Caco-2 (cell line): ENCODE results near the gene LRRC27. TPM values are rescaled to one million over a fixed set of nuclear protein-coding genes. Genes with fewer than 3 reads are reported as not detected.

Experiments
- BruUV-seq: library from RNA; stranded (reverse); fragments of 400-500 nt; replicated peaks from 2 replicates; lab custom pipeline; 2021; lab: Mats Ljungman, UMichigan
- CTCF ChIA-PET: fragments of 300-600 bp; sonication (Branson Sonifier 250); formaldehyde crosslinking; loops from one replicate; lab custom pipeline; 2022; ENCODE audit warnings: antibody characterized with exemption; lab: Charles Lee
- POLR2A ChIA-PET: fragments of 300-600 bp; sonication (Branson Sonifier 250); formaldehyde crosslinking; loops from one replicate; lab custom pipeline; 2022; ENCODE audit warnings: antibody characterized with exemption; lab: Charles Lee
- DNase-seq, 2 experiments: peaks; one replicate each; pipeline versions ENCODE4 v3.0.0 to v3.0.0-alpha.2; 2020 to 2022
- H3K27me3 ChIP-seq: replicated peaks from 2 replicates; pipeline ENCODE4 v1.6.0; 2011; ENCODE audit warnings: low read length; ENCODE audit not compliant: control insufficient read depth, insufficient read depth
- H3K36me3 ChIP-seq: 2 replicates; pipeline ENCODE4 v1.5.1; 2011; ENCODE audit warnings: low read length; ENCODE audit not compliant: control insufficient read depth, insufficient read depth
- H3K4me1 ChIP-seq: fragments of 250-450 bp; sonication (Bioruptor Pico); 2 replicates; pipeline ENCODE4 v1.5.1; 2020; ENCODE audit warnings: mild to moderate bottlenecking
- H3K4me3 ChIP-seq: 2 replicates; pipeline ENCODE4 v1.5.1; 2011; ENCODE audit warnings: low read depth, mild to moderate bottlenecking, control low read depth, low read length
- H3K9me3 ChIP-seq: fragments of 250-450 bp; sonication (Bioruptor Pico); 2 replicates; pipeline ENCODE4 v1.5.1; 2020; ENCODE audit warnings: mild to moderate bottlenecking, moderate library complexity
- H3K27ac Mint-ChIP-seq: one replicate; pipeline ENCODE4 v1.8.0; 2022; ENCODE audit warnings: mixed read lengths; ENCODE audit not compliant: unreplicated experiment
- H3K27me3 Mint-ChIP-seq: one replicate; pipeline ENCODE4 v1.8.0; 2022; ENCODE audit warnings: mixed read lengths; ENCODE audit not compliant: insufficient read depth, unreplicated experiment
- H3K36me3 Mint-ChIP-seq: one replicate; pipeline ENCODE4 v1.8.0; 2022; ENCODE audit warnings: mild to moderate bottlenecking, mixed read lengths; ENCODE audit not compliant: insufficient read depth, unreplicated experiment
- H3K4me1 Mint-ChIP-seq: one replicate; pipeline ENCODE4 v1.8.0; 2022; ENCODE audit warnings: low read depth, mixed read lengths; ENCODE audit not compliant: unreplicated experiment
- H3K4me3 Mint-ChIP-seq: one replicate; pipeline ENCODE4 v1.8.0; 2022; ENCODE audit warnings: mild to moderate bottlenecking, moderate library complexity, mixed read lengths; ENCODE audit not compliant: unreplicated experiment
- H3K9me3 Mint-ChIP-seq: one replicate; pipeline ENCODE4 v1.8.0; 2022; ENCODE audit warnings: mixed read lengths; ENCODE audit not compliant: unreplicated experiment
- intact Hi-C: fragments of 100-400 bp; cut with micrococcal nuclease; formaldehyde crosslinking; loops from one replicate; pipeline ENCODE4 v1.10.0; 2022; ENCODE audit not compliant: unreplicated experiment
- total RNA-seq: library from RNA; stranded (reverse); gene quantifications from 2 replicates; pipeline ENCODE4 v1.2.3, GENCODE V29; 2022
- TF ChIP-seq, protein P1 (sequence below), 2 experiments: fragments of 200-600 bp in 1 of 2; IDR thresholded peaks; 1 replicate in 1 of 2; 2 replicates in 1 of 2; pipeline versions ENCODE4 v1.5.1 to v1.8.0; 2011 to 2022; ENCODE audit warnings: antibody characterized with exemption in 1 of 2, control low read depth in 1 of 2, inconsistent platforms in 1 of 2, low read depth in 1 of 2, low read length in 1 of 2, mild to moderate bottlenecking in 1 of 2, moderate library complexity in 1 of 2; ENCODE audit not compliant: insufficient read depth in 1 of 2, severe bottlenecking in 1 of 2, unreplicated experiment in 1 of 2

LRRC27 gene
- total RNA-seq, 1 experiment from 2014 or later = 11.7 TPM

DNA sequence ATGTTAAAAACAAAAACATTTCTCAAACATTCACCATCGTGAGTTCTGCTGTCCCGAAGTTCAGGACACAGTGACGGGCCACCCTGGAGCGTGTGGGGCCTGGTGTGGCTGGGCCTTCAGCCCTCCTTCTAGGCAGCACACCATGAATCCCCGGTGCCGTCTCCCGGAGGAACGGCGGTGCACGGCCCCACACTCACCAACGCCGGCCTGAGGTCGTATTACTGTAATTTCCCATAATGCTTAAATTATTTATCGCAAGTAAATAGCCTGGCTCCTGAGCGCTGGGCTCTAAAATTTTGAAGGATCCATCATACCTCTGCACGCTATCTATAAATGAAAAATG lies 25.7 kb upstream of the LRRC27 start:
- Histone ChIP-seq H3K36me3 (no peaks in the 10 kb centered on the region), H3K4me1 (peaks cover 4% of the 10 kb centered on the region; the same call in 1 of the 2 replicates), H3K4me3 (no peak overlapping the region; the same call in 1 of the 2 replicates), H3K27me3 (no peaks in the 10 kb centered on the region), H3K9me3 (no peaks in the 10 kb centered on the region)
- Mint-ChIP-seq H3K27ac (no peak overlapping the region), H3K9me3 (no peaks in the 10 kb centered on the region), H3K36me3 (peaks cover 6% of the 10 kb centered on the region), H3K4me1 (peaks cover 6% of the 10 kb centered on the region), H3K27me3 (peaks cover 4% of the 10 kb centered on the region), H3K4me3 (peak overlapping the region; percentile 91)
- CTCF ChIA-PET = no interaction called here
- TF ChIP-seq, protein P1, sequence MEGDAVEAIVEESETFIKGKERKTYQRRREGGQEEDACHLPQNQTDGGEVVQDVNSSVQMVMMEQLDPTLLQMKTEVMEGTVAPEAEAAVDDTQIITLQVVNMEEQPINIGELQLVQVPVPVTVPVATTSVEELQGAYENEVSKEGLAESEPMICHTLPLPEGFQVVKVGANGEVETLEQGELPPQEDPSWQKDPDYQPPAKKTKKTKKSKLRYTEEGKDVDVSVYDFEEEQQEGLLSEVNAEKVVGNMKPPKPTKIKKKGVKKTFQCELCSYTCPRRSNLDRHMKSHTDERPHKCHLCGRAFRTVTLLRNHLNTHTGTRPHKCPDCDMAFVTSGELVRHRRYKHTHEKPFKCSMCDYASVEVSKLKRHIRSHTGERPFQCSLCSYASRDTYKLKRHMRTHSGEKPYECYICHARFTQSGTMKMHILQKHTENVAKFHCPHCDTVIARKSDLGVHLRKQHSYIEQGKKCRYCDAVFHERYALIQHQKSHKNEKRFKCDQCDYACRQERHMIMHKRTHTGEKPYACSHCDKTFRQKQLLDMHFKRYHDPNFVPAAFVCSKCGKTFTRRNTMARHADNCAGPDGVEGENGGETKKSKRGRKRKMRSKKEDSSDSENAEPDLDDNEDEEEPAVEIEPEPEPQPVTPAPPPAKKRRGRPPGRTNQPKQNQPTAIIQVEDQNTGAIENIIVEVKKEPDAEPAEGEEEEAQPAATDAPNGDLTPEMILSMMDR (IDR thresholded peaks at IDR 0.05; ENCODE audit: insufficient read depth in 1 of 2, low read depth in 1 of 2, low read length in 1 of 2, severe bottlenecking in 1 of 2, unreplicated experiment in 1 of 2) = no peak
- DNase-seq = no peak
- POLR2A ChIA-PET = interaction anchor here (0.6 kb wide), 1 partner anchor 397 kb away, joined by 4 read pairs; no protein-coding TSS in a partner anchor
- intact Hi-C loops = no loop called here
- BruUV-seq = no TSS peak

DNA sequence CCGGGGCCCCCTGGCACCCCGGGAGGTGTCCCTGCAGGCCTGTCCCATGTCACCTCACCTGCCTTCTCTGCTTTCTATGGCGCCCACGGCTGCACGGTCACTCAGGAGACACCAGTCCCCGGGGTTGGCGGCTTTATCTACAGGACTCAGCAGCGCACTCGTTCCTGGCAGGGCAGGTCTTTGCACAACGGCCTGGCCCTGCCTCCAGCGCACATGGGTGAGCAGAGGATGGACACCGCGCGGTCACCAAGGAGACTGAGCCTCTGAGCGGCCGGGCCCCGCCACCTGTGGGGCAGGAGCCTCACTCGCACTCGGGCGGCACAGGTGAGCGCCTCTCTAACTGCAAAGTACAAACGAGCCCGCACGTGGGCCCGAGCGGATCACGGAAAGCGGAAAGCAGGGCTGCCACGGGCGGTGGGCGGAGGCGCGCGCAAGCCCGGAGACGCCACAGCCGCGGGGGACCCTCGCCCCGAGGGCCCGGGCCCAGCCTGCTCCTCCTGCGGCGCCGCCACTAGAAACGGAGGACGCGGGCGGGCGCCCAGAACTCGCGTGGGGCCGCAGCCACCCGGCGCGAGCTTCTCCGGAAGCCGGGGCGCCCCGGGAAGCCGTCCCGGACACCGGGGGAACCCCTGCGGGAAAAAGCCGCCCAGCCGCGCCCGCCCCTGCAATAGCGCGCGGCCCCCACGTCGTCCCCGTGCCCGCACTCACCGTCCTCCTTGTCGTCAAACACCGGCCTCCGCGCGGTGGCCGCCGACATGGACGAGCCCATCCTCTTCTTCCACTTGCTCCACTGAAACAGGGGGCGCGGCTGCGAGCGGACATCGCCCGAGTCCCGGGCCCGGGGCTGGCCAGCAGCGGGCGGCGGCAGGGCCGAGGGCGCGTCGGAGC lies 24.9 kb upstream of the LRRC27 start:
- peak overlapping the region; percentile 94 for H3K4me3 ChIP-seq
- no peaks in the 10 kb centered on the region for H3K36me3 ChIP-seq
- H3K4me1 ChIP-seq = peaks cover 4% of the 10 kb centered on the region; the same call in 1 of the 2 replicates
- POLR2A ChIA-PET = interaction anchor here (0.6 kb wide), 3 partner anchors 17 to 48 kb away, joined by 3 to 4 read pairs (median 4); no protein-coding TSS in a partner anchor
- H3K27me3 Mint-ChIP-seq = peaks cover 4% of the 10 kb centered on the region
- TF ChIP-seq, protein P1 (IDR thresholded peaks at IDR 0.05; ENCODE audit: insufficient read depth in 1 of 2, low read depth in 1 of 2, low read length in 1 of 2, severe bottlenecking in 1 of 2, unreplicated experiment in 1 of 2) = peak in 1 of 2 experiments; percentile 14
- peaks cover 6% of the 10 kb centered on the region for H3K36me3 Mint-ChIP-seq
- intact Hi-C loops = no loop called here
- H3K9me3 Mint-ChIP-seq = no peaks in the 10 kb centered on the region
- DNase-seq = peak; percentile 80 to 84
- H3K27ac Mint-ChIP-seq = peak overlapping the region; percentile 55
- H3K9me3 ChIP-seq = no peaks in the 10 kb centered on the region
- H3K4me3 Mint-ChIP-seq = peak overlapping the region; percentile 91
- H3K27me3 ChIP-seq = no peaks in the 10 kb centered on the region
- peaks cover 6% of the 10 kb centered on the region for H3K4me1 Mint-ChIP-seq
- CTCF ChIA-PET = interaction anchor here (0.6 to 1.0 kb wide), 3 partner anchors 29 to 284 kb away, joined by 3 to 5 read pairs (median 5); no protein-coding TSS in a partner anchor
- no TSS peak for BruUV-seq

DNA sequence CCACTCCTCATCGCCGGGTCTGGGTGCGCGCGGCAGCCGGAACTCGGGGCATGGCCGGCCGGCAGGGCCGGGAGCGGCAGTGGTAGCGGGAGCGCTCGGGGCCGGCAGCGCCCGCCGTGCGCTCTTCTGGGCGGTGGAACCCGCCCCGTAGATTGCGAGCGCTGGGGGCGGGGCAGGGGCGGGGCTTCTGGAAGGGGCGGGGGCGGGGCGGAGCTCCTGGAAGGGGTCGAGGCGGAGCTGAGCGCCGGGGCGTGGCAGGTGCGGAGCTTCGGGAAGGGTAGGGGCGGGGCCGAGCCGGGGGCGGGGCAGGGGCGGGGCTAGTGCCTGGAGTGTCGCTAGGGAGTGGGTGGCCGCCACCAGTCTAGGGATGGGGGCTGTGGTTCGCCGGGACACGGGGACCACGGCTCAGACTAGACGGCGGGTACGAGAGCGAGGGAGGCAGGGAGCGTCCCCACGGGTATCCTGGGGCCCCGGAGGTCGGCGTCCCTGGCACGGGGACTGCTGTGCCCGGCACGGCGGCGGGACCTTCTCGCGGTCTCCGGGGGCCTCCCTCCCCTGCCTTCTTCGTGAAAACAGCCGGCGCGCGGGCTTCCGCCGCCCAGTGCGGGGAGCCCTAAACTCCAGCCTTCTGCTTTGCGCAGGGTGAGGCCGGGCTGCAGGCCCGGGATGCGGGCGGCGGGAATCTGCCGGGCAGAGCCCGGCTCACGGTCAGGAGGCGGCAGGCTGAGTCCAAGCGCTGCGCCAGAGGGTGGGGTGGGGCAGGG lies 24.0 kb upstream of the LRRC27 start, which contains the start of gene STK32C:
TSS of gene STK32C (minus strand) at position 128 of the 764 bp plus-strand sequence. CDS start at position 11, 117 bp downstream.
- intact Hi-C loops = loop anchor here (1.0 kb wide), 1 partner anchor 27 kb away; no protein-coding TSS in a partner anchor
- H3K4me3 Mint-ChIP-seq = peak within 1 kb of the TSS; percentile 91
- no peaks in the 10 kb centered on the region for H3K9me3 ChIP-seq
- peak within 1 kb of the TSS; percentile 94 for H3K4me3 ChIP-seq
- ChIA-PET CTCF (interaction anchor here (0.6 to 1.0 kb wide), 3 partner anchors 28 to 285 kb away, joined by 3 to 5 read pairs (median 5); no protein-coding TSS in a partner anchor), POLR2A (interaction anchor here (0.6 to 0.7 kb wide), 5 partner anchors 16 to 49 kb away, joined by 3 to 4 read pairs (median 4); no protein-coding TSS in a partner anchor)
- H3K36me3 ChIP-seq = no peaks in the 10 kb centered on the region
- no peaks in the 10 kb centered on the region for H3K27me3 ChIP-seq
- BruUV-seq = no TSS peak
- peaks cover 4% of the 10 kb centered on the region for H3K27me3 Mint-ChIP-seq
- DNase-seq = peak; percentile 90 to 91
- H3K27ac Mint-ChIP-seq = peak within 1 kb of the TSS; percentile 61
- peaks cover under 1% of the 10 kb centered on the region for H3K9me3 Mint-ChIP-seq
- peaks cover 6% of the 10 kb centered on the region for H3K4me1 Mint-ChIP-seq
- H3K36me3 Mint-ChIP-seq = peaks cover 6% of the 10 kb centered on the region
- peaks cover 4% of the 10 kb centered on the region; the same call in 1 of the 2 replicates for H3K4me1 ChIP-seq
- TF ChIP-seq, protein P1 (IDR thresholded peaks at IDR 0.05; ENCODE audit: insufficient read depth in 1 of 2, low read depth in 1 of 2, low read length in 1 of 2, severe bottlenecking in 1 of 2, unreplicated experiment in 1 of 2) = no peak
